Dendritic cell treated with granulocyte-macrophage colony-stimulating factor and Interleukin-4, amounts not matched to agents 40 ng/mL and 50 ng/mL, for 4 days (primary cell): ENCODE results near the gene CDS1.

Experiments used
- H3K27ac Mint-ChIP-seq: one replicate; pipeline ENCODE4 v1.8.0; 2022; ENCODE audit warnings: mild to moderate bottlenecking, mixed read lengths
- H3K27me3 Mint-ChIP-seq: one replicate; pipeline ENCODE4 v1.8.0; 2022; ENCODE audit warnings: mild to moderate bottlenecking, mixed read lengths
- H3K36me3 Mint-ChIP-seq: one replicate; pipeline ENCODE4 v1.8.0; 2022; ENCODE audit warnings: low read depth, mixed read lengths
- H3K4me1 Mint-ChIP-seq: one replicate; pipeline ENCODE4 v1.8.0; 2022; ENCODE audit warnings: low read depth, mixed read lengths
- H3K4me3 Mint-ChIP-seq: one replicate; pipeline ENCODE4 v1.8.0; 2022; ENCODE audit warnings: mild to moderate bottlenecking, moderate library complexity, mixed read lengths
- H3K9me3 Mint-ChIP-seq: one replicate; pipeline ENCODE4 v1.8.0; 2022; ENCODE audit warnings: mixed read lengths
- intact Hi-C: fragments of 100-400 bp; cut with micrococcal nuclease; formaldehyde crosslinking; loops from one replicate; pipeline ENCODE4 v1.15.0; 2022

Gene CDS1

DNA sequence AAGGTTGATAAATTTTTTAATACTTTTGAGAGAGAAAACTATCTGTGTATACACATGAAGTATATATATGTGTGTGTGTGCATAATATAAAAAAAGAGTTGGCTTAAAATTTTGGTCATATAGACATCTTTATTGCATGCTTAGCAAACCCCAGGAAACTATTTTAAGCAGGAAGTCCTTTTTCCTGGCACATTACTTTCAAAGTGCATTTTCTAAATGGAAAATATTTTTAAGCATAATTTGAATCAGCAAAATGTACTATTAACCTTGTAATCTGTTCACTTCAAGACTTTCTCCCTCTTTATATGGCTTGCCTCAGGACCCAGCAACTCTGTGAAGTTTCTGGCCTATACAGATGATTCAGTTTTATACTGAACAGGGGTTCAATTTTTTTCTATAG lies 106.3 kb downstream of the CDS1 start:
- peaks cover 91% of the 10 kb centered on the region for H3K36me3 Mint-ChIP-seq
- no peak overlapping the region for H3K4me3 Mint-ChIP-seq
- no peaks in the 10 kb centered on the region for H3K9me3 Mint-ChIP-seq
- H3K27ac Mint-ChIP-seq: no peak overlapping the region
- H3K27me3 Mint-ChIP-seq: no peaks in the 10 kb centered on the region
- H3K4me1 Mint-ChIP-seq: peaks cover 27% of the 10 kb centered on the region
- intact Hi-C loops: no loop called here

DNA sequence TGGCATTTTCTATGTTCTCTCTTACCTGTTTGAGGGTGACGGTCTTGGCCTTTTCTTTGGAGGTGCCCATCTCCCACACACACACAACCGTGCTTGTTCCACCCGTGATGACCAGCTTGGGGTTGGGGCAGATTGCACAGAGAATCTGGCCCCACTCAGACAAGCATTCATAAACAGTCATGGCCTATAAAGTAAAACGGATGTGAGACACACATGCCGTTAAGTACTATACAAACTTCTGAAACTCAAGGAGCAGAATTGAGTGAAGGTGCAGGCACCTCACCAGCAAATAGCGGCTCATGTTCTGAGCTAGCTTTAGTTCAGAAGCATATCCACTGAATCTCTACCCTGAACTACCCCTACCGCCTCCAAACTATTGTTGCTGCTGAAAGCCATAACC lies 107.6 kb downstream of the CDS1 start:
- Mint-ChIP-seq H3K27ac (peak overlapping the region; percentile 62), H3K4me1 (peaks cover 25% of the 10 kb centered on the region), H3K36me3 (peaks cover 88% of the 10 kb centered on the region), H3K4me3 (no peak overlapping the region), H3K9me3 (no peaks in the 10 kb centered on the region), H3K27me3 (no peaks in the 10 kb centered on the region)
- intact Hi-C loops: no loop called here

DNA sequence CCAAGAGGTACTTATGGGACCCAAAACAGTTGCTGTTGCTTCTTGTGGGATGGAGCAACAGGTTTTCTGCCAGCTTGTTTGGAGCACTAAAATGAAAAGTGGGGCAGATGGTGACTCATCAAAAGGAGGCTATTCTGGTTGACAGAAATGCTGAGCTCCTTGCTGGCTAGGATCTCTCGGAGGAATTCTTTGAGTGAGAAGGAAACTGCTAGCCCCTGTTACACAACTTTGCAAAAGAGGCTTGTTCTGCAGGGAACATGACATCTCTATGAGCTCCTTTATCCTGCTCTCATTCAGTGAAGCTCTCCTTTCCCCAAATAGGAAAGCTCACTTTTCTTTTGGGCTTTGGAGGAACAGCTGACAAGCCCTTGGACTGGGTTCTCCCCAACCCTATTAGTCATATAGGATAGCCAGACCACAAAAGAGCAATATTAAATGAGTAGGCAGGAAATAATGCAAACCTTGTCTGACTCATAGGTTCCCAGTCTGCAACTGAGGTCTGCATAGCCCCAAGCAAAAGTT lies 108.3 kb downstream of the CDS1 start:
- no peak overlapping the region for H3K4me3 Mint-ChIP-seq
- intact Hi-C loops: no loop called here
- H3K27ac Mint-ChIP-seq: peak overlapping the region; percentile 62
- H3K4me1 Mint-ChIP-seq: peaks cover 25% of the 10 kb centered on the region
- H3K9me3 Mint-ChIP-seq: no peaks in the 10 kb centered on the region
- peaks cover 83% of the 10 kb centered on the region for H3K36me3 Mint-ChIP-seq
- H3K27me3 Mint-ChIP-seq: no peaks in the 10 kb centered on the region

DNA sequence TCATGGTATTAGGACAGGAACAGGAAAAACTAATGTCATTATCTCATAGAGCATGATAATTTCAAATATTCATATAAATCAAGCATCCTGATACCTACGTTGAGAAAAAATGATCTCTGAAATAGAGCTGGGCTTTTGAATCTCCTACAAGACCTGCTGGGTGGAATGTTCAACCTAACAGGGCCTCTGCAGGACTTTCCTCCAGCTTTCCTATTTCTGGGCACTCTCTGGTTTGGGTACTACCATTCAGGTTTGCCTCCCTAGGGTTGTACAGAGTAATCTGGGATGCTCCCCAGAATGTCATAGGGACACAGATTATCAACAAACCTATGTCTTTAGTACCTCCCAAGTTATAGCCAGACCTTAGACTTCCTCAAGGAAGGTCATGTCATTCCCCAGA lies 108.9 kb downstream of the CDS1 start:
- peak overlapping the region; percentile 62 for H3K27ac Mint-ChIP-seq
- peaks cover 25% of the 10 kb centered on the region for H3K4me1 Mint-ChIP-seq
- H3K36me3 Mint-ChIP-seq: peaks cover 80% of the 10 kb centered on the region
- H3K9me3 Mint-ChIP-seq: no peaks in the 10 kb centered on the region
- intact Hi-C loops: no loop called here
- H3K4me3 Mint-ChIP-seq: no peak overlapping the region
- H3K27me3 Mint-ChIP-seq: no peaks in the 10 kb centered on the region

DNA sequence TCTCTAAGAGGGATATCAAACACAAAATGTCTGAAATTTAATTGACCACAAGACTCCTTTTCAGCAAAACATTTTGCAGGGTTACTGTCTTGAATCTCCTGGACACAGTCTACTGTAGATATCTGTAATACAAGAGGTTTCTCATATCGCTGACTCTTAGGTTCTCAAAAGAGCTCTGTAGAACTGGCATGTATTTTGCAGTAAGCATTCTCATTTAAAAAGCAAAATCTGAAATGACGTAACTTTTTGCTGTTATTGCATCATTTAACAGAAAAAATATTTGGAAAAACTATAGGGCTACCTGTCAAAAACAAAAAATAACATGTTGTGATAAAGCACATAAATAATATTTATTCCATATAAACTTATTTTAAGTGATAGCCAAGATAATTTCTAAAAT lies 114.2 kb downstream of the CDS1 start:
- no peaks in the 10 kb centered on the region for H3K27me3 Mint-ChIP-seq
- H3K36me3 Mint-ChIP-seq: peaks cover 64% of the 10 kb centered on the region
- intact Hi-C loops: no loop called here
- H3K9me3 Mint-ChIP-seq: no peaks in the 10 kb centered on the region
- no peak overlapping the region for H3K4me3 Mint-ChIP-seq
- H3K27ac Mint-ChIP-seq: no peak overlapping the region
- H3K4me1 Mint-ChIP-seq: peaks cover 11% of the 10 kb centered on the region

DNA sequence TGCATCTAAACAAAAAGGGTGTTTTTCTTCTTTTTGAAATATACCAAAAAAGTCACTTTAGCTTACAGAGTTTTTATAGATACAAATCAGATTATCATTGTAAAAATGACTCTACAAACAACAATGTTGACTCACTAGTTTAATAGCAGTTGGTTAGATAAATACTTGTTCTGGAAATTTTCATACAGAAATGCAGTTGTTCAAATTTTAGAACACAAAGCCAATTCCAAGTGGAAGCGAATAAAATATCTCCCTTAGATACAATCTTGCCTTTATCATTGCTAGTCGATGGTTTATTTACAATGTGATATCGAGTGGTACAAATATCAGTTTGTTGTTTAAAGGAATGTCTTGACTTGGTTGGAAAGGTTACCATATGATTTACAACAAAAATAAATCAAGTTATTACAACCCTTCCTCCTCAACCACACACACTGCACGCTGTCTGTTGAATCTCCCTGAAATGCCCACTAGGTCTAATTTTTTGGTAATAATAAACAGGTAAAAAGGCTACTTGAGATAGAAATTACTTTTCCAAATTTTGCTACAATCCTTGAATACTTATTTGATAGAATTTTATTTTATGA lies 114.8 kb downstream of the CDS1 start:
- H3K4me3 Mint-ChIP-seq: no peak overlapping the region
- intact Hi-C loops: no loop called here
- no peak overlapping the region for H3K27ac Mint-ChIP-seq
- H3K9me3 Mint-ChIP-seq: no peaks in the 10 kb centered on the region
- no peaks in the 10 kb centered on the region for H3K27me3 Mint-ChIP-seq
- H3K4me1 Mint-ChIP-seq: peaks cover 9% of the 10 kb centered on the region
- peaks cover 64% of the 10 kb centered on the region for H3K36me3 Mint-ChIP-seq

- Mint-ChIP-seq H3K36me3 (peaks cover 63% of the 10 kb centered on the region), H3K4me3 (no peak overlapping the region), H3K27ac (peak overlapping the region; percentile 70), H3K27me3 (no peaks in the 10 kb centered on the region), H3K9me3 (no peaks in the 10 kb centered on the region), H3K4me1 (peaks cover 9% of the 10 kb centered on the region)
- intact Hi-C loops: no loop called here
Observed at GRCh38 chr4:84699001-84699671, 116.2 kb downstream of the CDS1 start.
